ENCODE results near the gene SAP25.
"Not testable (repeated sequence)": the region's sequence is repeated elsewhere in the genome, so short reads cannot be mapped to it uniquely, and the experiment has no call there.

DNA sequence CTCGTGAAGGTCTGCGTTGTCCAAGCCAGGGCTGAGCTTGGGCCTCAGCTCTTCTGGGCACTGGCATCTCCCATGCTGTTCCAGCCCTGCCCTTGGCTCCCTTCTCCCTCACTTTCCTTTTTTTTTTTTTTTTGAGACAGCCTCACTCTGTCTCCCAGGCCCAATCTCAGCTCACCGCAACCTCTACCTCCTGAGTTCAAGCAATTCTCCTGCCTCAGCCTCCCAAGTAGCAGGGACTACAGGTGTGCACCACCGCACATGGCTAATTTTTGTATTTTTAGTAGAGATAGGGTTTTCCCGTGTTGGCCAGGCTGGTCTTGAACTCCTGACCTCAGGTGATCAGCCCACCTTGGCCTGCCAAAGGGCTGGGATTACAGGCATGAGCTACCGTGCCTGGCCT, 9.3 kb downstream of the SAP25 start:
- TF ChIP-seq, protein P1, sequence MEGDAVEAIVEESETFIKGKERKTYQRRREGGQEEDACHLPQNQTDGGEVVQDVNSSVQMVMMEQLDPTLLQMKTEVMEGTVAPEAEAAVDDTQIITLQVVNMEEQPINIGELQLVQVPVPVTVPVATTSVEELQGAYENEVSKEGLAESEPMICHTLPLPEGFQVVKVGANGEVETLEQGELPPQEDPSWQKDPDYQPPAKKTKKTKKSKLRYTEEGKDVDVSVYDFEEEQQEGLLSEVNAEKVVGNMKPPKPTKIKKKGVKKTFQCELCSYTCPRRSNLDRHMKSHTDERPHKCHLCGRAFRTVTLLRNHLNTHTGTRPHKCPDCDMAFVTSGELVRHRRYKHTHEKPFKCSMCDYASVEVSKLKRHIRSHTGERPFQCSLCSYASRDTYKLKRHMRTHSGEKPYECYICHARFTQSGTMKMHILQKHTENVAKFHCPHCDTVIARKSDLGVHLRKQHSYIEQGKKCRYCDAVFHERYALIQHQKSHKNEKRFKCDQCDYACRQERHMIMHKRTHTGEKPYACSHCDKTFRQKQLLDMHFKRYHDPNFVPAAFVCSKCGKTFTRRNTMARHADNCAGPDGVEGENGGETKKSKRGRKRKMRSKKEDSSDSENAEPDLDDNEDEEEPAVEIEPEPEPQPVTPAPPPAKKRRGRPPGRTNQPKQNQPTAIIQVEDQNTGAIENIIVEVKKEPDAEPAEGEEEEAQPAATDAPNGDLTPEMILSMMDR (IDR thresholded peaks at IDR 0.05) = not testable (repeated sequence)
- not testable (repeated sequence) for TF ChIP-seq ZFX (IDR thresholded peaks at IDR 0.05; ENCODE audit: borderline replicate concordance)
